GM12878 (cell line): ENCODE measurements around the gene MAP4K5. TPM values are rescaled to one million over a fixed set of nuclear protein-coding genes. Genes with fewer than 3 reads are reported as not detected.

ENCODE experiments used
- ATAC-seq: fragments of 200-7000 bp; cut with Tn5 transposase; 3 replicates; pipeline ENCODE4 v1.9.1; 2020; ENCODE audit warnings: mild to moderate bottlenecking, moderate library complexity
- BruUV-seq: library from RNA; stranded (reverse); fragments of 400-500 nt; replicated peaks from 2 replicates; lab custom pipeline; 2021; lab: Mats Ljungman, UMichigan
- CTCF ChIA-PET: fragments of 300-600 bp; sonication (Branson Sonifier 250); formaldehyde crosslinking; extraction: SDS; loops from one replicate; lab custom pipeline; 2021; ENCODE audit warnings: inconsistent platforms; lab: Yijun Ruan, JAX
- POLR2A ChIA-PET: fragments of 350-600 bp; formaldehyde crosslinking; extraction: SDS; loops from one replicate; lab custom pipeline; 2021; ENCODE audit warnings: inconsistent platforms; lab: Charles Lee
- RAD21 ChIA-PET: fragments of 300-600 bp; sonication (Branson Sonifier 250); formaldehyde crosslinking; loops from one replicate; lab custom pipeline; 2023; ENCODE audit warnings: antibody characterized with exemption; ENCODE audit not compliant: unreplicated experiment; lab: Charles Lee
- SMC1A ChIA-PET: fragments of 300-600 bp; sonication (Branson Sonifier 250); formaldehyde crosslinking; loops from one replicate; lab custom pipeline; 2023; ENCODE audit not compliant: unreplicated experiment, uncharacterized antibody; lab: Charles Lee
- DNase-seq: peaks from one replicate; pipeline ENCODE4 v3.0.0-alpha.2; 2011; ENCODE audit warnings: low read depth, low spot score
- FAIRE-seq: peaks from 3 replicates; lab custom pipeline; 2011; peaks lifted over from hg19 to GRCh38; lab: Jason Lieb, UNC
- H2AFZ ChIP-seq: 2 replicates; pipeline ENCODE4 v1.6.0; 2011; ENCODE audit warnings: low read depth, low read length, control low read depth; ENCODE audit not compliant: control insufficient read depth
- H3K27ac ChIP-seq: 2 replicates; pipeline ENCODE4 v1.5.1; 2011; ENCODE audit warnings: control low read depth; ENCODE audit not compliant: control insufficient read depth, insufficient read depth
- H3K27me3 ChIP-seq, 2 experiments: replicated peaks in 1 of 2; 2 replicates each; pipeline versions ENCODE4 v1.6.0 to v1.6.1; 2011; ENCODE audit warnings: low read length in 1 of 2; ENCODE audit not compliant: control insufficient read depth in 2 of 2, insufficient read depth in 2 of 2
- H3K36me3 ChIP-seq, 2 experiments: 2 replicates each; pipeline ENCODE4 v1.5.1; 2011; ENCODE audit warnings: low read length in 1 of 2; ENCODE audit not compliant: control insufficient read depth in 2 of 2, insufficient read depth in 2 of 2
- H3K4me1 ChIP-seq: 2 replicates; pipeline ENCODE4 v1.6.1; 2011; ENCODE audit warnings: mild to moderate bottlenecking, low read length, moderate library complexity, mixed read lengths; ENCODE audit not compliant: control insufficient read depth, insufficient read depth
- H3K4me2 ChIP-seq: 2 replicates; pipeline ENCODE4 v1.6.0; 2011; ENCODE audit warnings: control low read depth; ENCODE audit not compliant: control insufficient read depth, insufficient read depth
- H3K4me3 ChIP-seq: fragments of 200-600 bp; sonication (generic); 2 replicates; pipeline ENCODE4 v1.5.1; 2016
- H3K79me2 ChIP-seq: 2 replicates; pipeline ENCODE4 v1.6.0; 2011; ENCODE audit warnings: low read length; ENCODE audit not compliant: control insufficient read depth, insufficient read depth
- H3K9ac ChIP-seq: 2 replicates; pipeline ENCODE4 v1.8.0; 2011; ENCODE audit warnings: low read length, control low read depth, mixed read lengths; ENCODE audit not compliant: control insufficient read depth, insufficient read depth
- H3K9me3 ChIP-seq: replicated peaks from 3 replicates; pipeline ENCODE4 v1.5.1; 2011; ENCODE audit warnings: mild to moderate bottlenecking, low read length; ENCODE audit not compliant: control insufficient read depth, insufficient read depth
- H4K20me1 ChIP-seq: 2 replicates; pipeline ENCODE4 v1.6.0; 2011; ENCODE audit not compliant: control insufficient read depth, insufficient read depth
- BMI1 ChIP-seq: fragments of 450-650 bp; IDR thresholded peaks from 2 replicates; pipeline ENCODE4 v1.6.1; 2016; ENCODE audit warnings: mild to moderate bottlenecking, moderate library complexity, borderline replicate concordance
- CREM ChIP-seq: IDR thresholded peaks from 2 replicates; pipeline ENCODE4 v1.6.1; 2014; ENCODE audit warnings: antibody characterized with exemption, low read depth
- ETV6 ChIP-seq, 2 experiments: fragments of 450-650 bp in 1 of 2; IDR thresholded peaks in 1 of 2; conservative IDR thresholded peaks in 1 of 2; 2 replicates each; pipeline ENCODE4 v1.6.1; 2014; ENCODE audit warnings: antibody characterized with exemption in 1 of 2, borderline replicate concordance in 1 of 2, low read depth in 1 of 2, mild to moderate bottlenecking in 1 of 2, moderate library complexity in 1 of 2
- HCFC1 ChIP-seq: fragments of 150-350 bp; IDR thresholded peaks from 2 replicates; pipeline ENCODE4 v1.6.1; 2014; ENCODE audit warnings: low read length
- MXI1 ChIP-seq: fragments of 150-350 bp; IDR thresholded peaks from 2 replicates; pipeline ENCODE4 v1.6.1; 2011; ENCODE audit warnings: low read depth, mild to moderate bottlenecking, inconsistent platforms, low read length, improper control_type of control experiment
- PAX5 ChIP-seq: IDR thresholded peaks from 2 replicates; pipeline ENCODE4 v1.6.1; 2011; ENCODE audit warnings: low read depth, low read length, borderline replicate concordance
- PAX8 ChIP-seq: fragments of 450-650 bp; IDR thresholded peaks from 2 replicates; pipeline ENCODE4 v1.6.1; 2017; ENCODE audit warnings: mild to moderate bottlenecking, moderate library complexity
- RFX5 ChIP-seq: IDR thresholded peaks from 2 replicates; pipeline ENCODE4 v1.6.1; 2011; ENCODE audit warnings: low read depth, low read length, improper control_type of control experiment
- SMC3 ChIP-seq: IDR thresholded peaks from 2 replicates; pipeline ENCODE4 v1.6.1; 2011; ENCODE audit warnings: low read length, improper control_type of control experiment, borderline replicate concordance
- SP1 ChIP-seq: IDR thresholded peaks from one replicate; pipeline ENCODE4 v1.6.1; 2011; ENCODE audit warnings: low read depth, low read length
- ZBED1 ChIP-seq: IDR thresholded peaks from 2 replicates; pipeline ENCODE4 v1.6.1; 2016; ENCODE audit warnings: borderline replicate concordance
- ZSCAN29 ChIP-seq: fragments of 450-650 bp; IDR thresholded peaks from 2 replicates; pipeline ENCODE4 v1.6.1; 2017; ENCODE audit warnings: mild to moderate bottlenecking, moderate library complexity
- WGBS: methylation state at CpG from one replicate; pipeline ENCODE4 v1.1.6; 2016; ENCODE audit warnings: low lambda C conversion rate; ENCODE audit not compliant: insufficient replicate concordance, insufficient coverage; ENCODE audit errors: missing lambda C conversion rate; 5-methylcytosine and 5-hydroxymethylcytosine counted together
- in situ Hi-C: fragments of 300-500 bp; cut with MboI; formaldehyde crosslinking; loops from 9 replicates; pipeline ENCODE4 v1.14.3; 2018; ENCODE audit warnings: mixed read lengths
- intact Hi-C: fragments of 100-400 bp; cut with micrococcal nuclease; formaldehyde crosslinking; loops from one replicate; pipeline ENCODE4 v1.14.2; 2022; ENCODE audit not compliant: unreplicated experiment
- polyA plus RNA-seq, 11 experiments: library from polyadenylated mRNA; depleted of rRNA in 4 of 11; unstranded in 6 of 11; stranded (reverse) in 5 of 11; fragments of >200 nt; fragmentation: Nextera tagmentation in 4 of 11; fragmentation: Illumina TruSeq in 1 of 11; extraction: Ambion mirVana in 4 of 11; extraction: Trizol in 1 of 11; gene quantifications; 1 replicate in 1 of 11; 2 replicates in 10 of 11; pipeline versions ENCODE4 v1.2.1 to v1.2.3, GENCODE V29; 2011 to 2016; ENCODE audit warnings: inconsistent platforms in 2 of 11, missing spikeins in 2 of 11, low read depth in 1 of 11
- total RNA-seq, 4 experiments: library from RNA; depleted of rRNA in 3 of 4; stranded (reverse); fragments of >200 nt in 3 of 4; fragmentation: Illumina TruSeq in 1 of 4; extraction: Trizol in 1 of 4; gene quantifications; 2 replicates each; pipeline versions ENCODE4 v1.2.1 to v1.2.3, GENCODE V29; 2013 to 2021

Gene MAP4K5
- total and polyA plus RNA-seq, 10 of the 15 experiments (the other 5 are each of a cell fraction or from before 2014, with no cell fraction given): 9.1 to 41.3 (median 30.1) TPM

- SMC1A ChIA-PET: interaction anchor here (1.2 kb wide), 1 partner anchor 25 kb away, joined by 3 read pairs; no protein-coding TSS in a partner anchor
- CTCF ChIA-PET: interaction anchor here (0.9 to 1.2 kb wide), 3 partner anchors 14 to 176 kb away, joined by 3 read pairs; no protein-coding TSS in a partner anchor
- RAD21 ChIA-PET: no interaction called here
- DNase-seq: no peak
- POLR2A ChIA-PET: no interaction called here
- in situ Hi-C loops: no loop called here
- Histone ChIP-seq H3K4me2 (no peak overlapping the region), H3K79me2 (no peaks in the 10 kb centered on the region), H3K9ac (no peak overlapping the region), H3K27me3 (no peaks in the 10 kb centered on the region), H3K4me3 (no peak overlapping the region), H2AFZ (no peak overlapping the region), H4K20me1 (no peaks in the 10 kb centered on the region), H3K27ac (no peak overlapping the region), H3K9me3 (peaks cover 2% of the 10 kb centered on the region; the same call in 1 of the 3 replicates), H3K4me1 (no peaks in the 10 kb centered on the region), H3K36me3 (no peaks in the 10 kb centered on the region; a peak in 1 of 4 replicates)
- 98% methylated on average over 2 of the region's 2 CpGs for WGBS
- FAIRE-seq: no peak
- BruUV-seq: no TSS peak
- intact Hi-C loops: no loop called here
- no peak for ATAC-seq
- TF ChIP-seq ZSCAN29: no peak
- TF ChIP-seq PAX8: no peak
- TF ChIP-seq ZBED1: no peak
- TF ChIP-seq ETV6 (conservative IDR thresholded peaks at IDR 0.05 in 1 of 2, IDR thresholded peaks at IDR 0.05 in 1 of 2; ENCODE audit: borderline replicate concordance in 1 of 2, low read depth in 1 of 2): no peak
- no peak for TF ChIP-seq HCFC1
- TF ChIP-seq SMC3: no peak
- no peak for TF ChIP-seq MXI1
- TF ChIP-seq SP1: no peak
- TF ChIP-seq, all 136 proteins: peak for 0
Measured at GRCh38 chr14:50497351-50497750, 35.0 kb downstream of the MAP4K5 start.

- FAIRE-seq: no peak
Measured at GRCh38 chr14:50489851-50490250, 42.5 kb downstream of the MAP4K5 start.

More at GRCh38 chr14:50489851-50490250, 42.5 kb downstream of the MAP4K5 start:
- POLR2A ChIA-PET: no interaction called here
- H3K4me3 ChIP-seq: no peak overlapping the region
- H3K27ac ChIP-seq: no peak overlapping the region
- CTCF ChIA-PET: no interaction called here
- no peaks in the 10 kb centered on the region for H3K79me2 ChIP-seq
- no peaks in the 10 kb centered on the region for H4K20me1 ChIP-seq
- DNase-seq (no peak), ATAC-seq (no peak)
- in situ Hi-C loops: no loop called here
- no peak overlapping the region for H2AFZ ChIP-seq
- intact Hi-C loops: no loop called here
- no peaks in the 10 kb centered on the region for H3K27me3 ChIP-seq
- TF ChIP-seq PAX5 (no peak), CREM (no peak), BMI1 (no peak), ZSCAN29 (no peak), RFX5 (no peak)
- H3K9ac ChIP-seq: no peak overlapping the region
- SMC1A ChIA-PET: interaction anchor here (0.6 to 1.0 kb wide), 2 partner anchors 15 to 83 kb away, joined by 3 to 4 read pairs; no protein-coding TSS in a partner anchor
- peaks cover 1% of the 10 kb centered on the region; the same call in 2 of the 3 replicates for H3K9me3 ChIP-seq
- BruUV-seq: no TSS peak
- RAD21 ChIA-PET: no interaction called here
- no peaks in the 10 kb centered on the region for H3K4me1 ChIP-seq
- H3K36me3 ChIP-seq: no peaks in the 10 kb centered on the region; a peak in 1 of 4 replicates
- H3K4me2 ChIP-seq: no peak overlapping the region
- 37% methylated on average over 3 of the region's 3 CpGs for WGBS
